GM04504 (cell line): Measurements from ENCODE around the gene NMT2.
A peak's percentile ranks its signal among the peaks of the same experiment; 100 is the strongest.

ENCODE experiments used
- DNase-seq: peaks from one replicate; pipeline ENCODE4 v3.0.0-alpha.2; 2012; ENCODE audit warnings: low read depth

NMT2 gene

DNA sequence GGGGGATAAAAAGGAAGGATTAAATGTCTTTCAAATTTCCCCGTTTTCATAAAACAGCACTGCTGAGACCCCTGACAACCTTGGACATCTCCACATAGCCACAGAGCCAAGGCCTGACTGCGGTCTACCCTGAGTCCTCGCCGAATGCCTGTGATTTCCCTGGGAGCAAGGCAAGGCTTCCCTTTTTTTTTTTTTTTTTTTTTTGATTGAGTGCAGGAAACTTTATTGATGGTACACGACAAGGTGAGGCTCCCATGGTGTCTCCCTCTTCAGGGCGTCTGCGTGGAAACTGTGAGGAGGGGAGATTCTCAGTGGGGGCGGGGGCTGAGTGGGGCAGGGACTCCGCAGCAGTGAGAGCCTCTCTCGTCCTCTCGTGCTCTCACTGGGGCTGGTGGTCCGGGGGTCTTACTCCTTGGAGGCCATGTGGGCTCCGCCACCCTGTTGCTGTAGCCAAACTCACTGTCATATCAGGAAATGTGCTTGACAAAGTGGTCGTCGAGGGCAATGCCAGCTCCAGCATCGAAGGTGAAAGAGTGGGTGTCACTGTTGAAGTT is 75.6 kb downstream of the NMT2 start:
- DNase-seq: no peak

DNA sequence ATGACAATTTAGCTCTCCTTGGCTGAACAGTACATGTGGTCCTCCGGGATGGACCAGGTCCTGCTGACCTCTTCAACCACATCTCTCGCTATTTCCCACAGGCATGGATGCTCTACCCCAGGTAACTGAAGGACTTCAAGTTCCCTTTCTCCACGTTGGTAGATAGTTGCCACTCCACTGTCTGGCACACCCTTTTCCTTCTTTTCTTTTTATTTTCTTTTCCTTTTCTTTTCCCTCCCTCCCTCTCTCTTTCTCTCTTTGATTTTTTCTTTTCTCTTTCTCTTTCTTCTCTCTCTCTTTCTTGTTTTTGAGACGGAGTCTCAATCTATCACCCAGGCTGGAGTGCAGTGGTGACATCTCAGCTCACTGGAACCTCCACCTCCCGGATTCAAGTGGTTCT is 77.1 kb downstream of the NMT2 start:
- DNase-seq: no peak

GRCh38 chr10:15088428-15089261 is 79.8 kb downstream of the NMT2 start, which contains the start of gene ACBD7:
Gene ACBD7, minus strand, starts transcription at chr10:15088776. Its CDS starts 48 bp downstream, at chr10:15088728.
- DNase-seq: peak; percentile 38

- DNase-seq: peak; percentile 79
Measured at GRCh38 chr10:15084502-15084922, 84.0 kb downstream of the NMT2 start.

DNA sequence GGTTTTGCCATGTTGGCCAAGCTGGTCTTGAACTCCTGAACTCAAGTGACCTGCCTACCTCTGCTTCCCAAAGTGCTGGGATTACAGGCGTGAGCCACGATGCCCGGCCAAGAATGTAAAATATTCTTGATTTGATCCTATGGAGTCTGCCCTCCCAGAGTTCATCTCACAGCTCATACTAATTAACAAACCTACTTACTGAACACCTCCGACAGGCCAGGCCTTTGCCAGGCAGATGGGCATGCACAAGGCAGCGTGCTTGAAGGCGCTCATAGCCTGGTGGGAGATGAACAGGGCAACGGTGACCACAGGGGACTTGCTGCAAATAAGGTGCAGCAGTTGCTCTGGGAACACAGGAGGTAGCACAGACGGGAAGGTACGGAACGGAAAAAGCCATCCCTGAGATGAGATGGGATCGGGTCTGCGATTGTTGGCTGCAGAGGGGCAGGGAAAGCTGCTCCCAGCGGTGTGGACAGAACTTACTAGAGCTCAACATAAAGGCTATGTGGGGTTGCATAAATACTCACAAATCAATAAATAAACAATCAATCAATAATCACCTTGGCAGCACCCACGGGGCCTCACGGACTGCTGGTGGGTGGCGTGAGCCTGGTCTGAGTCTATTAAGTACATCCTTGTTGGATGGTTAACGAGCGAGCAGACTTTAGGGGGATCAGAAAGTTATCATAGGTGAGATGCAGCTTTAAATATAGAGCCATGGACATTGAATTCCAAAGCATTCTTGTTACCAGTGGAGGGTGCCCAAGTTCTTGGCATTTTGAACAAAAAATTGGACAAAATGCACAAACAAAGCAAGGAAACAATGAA is 84.6 kb downstream of the NMT2 start:
- DNase-seq: no peak

DNA sequence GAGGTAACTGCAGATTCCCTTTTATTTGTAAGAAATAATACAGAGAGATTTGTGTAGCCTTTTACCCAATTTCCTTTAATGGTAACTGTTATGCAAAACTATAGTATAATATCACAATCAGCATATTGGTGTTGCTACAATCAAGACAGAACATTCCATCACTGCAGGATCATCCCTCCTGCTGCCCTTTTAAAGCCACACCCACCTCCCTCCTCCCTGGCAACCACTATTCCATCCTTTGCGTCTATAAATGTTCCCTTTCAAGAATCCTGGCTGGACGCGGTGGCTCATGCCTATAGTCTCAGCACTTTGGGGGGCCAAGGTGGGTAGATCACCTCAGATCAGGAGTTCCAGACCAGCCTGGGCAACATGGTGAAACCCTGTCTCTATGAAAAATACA is 93.1 kb downstream of the NMT2 start:
- no peak for DNase-seq

DNA sequence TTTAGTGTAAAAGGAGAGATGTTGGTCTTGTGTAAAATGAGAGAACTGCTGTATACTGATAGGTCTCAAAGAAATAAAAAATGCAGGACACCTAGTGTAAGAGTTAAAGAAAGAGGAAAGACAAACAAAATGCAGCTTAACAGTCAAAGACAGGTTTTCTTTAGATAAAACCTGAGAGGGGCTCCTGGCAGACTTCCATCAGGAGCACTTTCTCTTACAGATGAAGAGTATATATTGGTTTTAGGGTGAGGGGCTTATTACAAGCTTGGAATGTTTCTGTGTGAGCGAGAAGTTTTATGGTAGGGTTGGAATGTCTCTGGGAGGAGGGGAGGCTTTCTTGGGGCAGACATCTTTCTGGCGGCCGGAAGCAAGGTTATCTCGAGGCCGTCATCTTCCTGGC is 96.1 kb downstream of the NMT2 start:
- DNase-seq: no peak

GRCh38 chr10:15069230-15069629 is 99.3 kb downstream of the NMT2 start:
- no peak for DNase-seq

DNA sequence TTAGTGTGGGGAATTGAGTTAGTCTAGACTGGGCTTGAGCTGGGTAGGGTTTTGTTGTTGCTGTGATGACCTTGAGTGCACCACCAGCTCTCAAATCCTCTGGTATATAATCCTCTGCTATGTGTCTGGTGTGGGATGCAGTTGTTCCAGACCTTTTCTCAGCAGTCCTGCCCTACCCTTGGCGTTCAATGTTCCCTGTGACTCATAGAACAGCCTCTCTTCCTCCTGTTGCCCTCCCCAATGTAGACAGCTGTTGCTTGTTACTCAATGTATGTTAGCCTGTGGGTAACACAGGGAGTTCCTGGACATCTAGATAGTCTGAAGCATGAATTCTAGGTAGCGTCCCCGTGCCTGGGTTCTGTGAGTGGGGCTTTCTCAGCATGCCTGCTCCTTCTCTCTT is 99.7 kb downstream of the NMT2 start:
- no peak for DNase-seq

GRCh38 chr10:15067154-15067553 is 101.3 kb downstream of the NMT2 start:
- DNase-seq: no peak

DNA sequence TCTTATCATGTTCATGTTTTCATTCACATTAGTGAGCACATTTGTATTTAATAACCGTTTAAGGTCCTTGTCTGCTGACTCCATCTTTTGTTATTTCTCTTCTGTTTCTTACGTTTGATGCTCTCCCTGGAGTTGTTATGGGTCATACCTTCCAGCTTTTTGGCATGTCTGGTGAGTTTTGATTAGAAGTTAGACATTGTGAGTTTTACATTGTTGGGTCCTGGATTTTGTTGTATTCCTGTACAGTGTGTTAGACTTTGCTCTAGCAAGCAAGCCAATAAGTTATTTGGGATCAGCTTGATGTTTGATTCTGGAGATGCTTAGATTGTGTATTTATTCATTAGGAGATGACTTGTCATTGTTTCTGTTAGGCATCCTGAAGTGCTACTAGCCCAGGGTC is 107.9 kb downstream of the NMT2 start:
- DNase-seq: no peak

DNA sequence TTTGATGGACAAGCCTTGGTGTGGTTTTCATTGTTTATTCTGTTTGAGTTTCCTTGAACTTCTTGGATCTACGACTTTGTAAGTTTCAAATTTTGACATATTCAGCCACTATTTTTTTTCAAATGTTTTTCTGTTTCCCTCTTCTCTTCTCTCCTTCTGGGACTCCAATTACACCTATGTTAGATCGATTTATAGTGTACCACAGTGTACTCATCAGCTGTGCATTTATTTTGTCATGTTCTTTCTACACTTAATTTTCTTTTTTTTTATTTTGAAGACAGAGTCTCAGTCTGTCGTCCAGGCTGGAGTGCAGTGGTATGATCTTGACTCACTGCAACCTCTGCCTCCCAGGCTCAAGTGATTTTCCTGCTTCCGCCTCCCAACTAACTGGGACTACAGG is 108.6 kb downstream of the NMT2 start:
- DNase-seq: no peak

- DNase-seq: no peak
Measured at GRCh38 chr10:15058689-15059088, 109.8 kb downstream of the NMT2 start.
